Measurements from ENCODE around the gene RAB13.

RAB13 gene

GRCh38 chr1:153954826-153955225 lies 31.3 kb downstream of the RAB13 start:
- DNase-seq, result no peak

GRCh38 chr1:153953859-153954365 lies 32.2 kb downstream of the RAB13 start:
- no peak for DNase-seq

- DNase-seq, result no peak
Measured at GRCh38 chr1:153951801-153952200, 34.3 kb downstream of the RAB13 start.

- DNase-seq, result no peak
Measured at GRCh38 chr1:153951183-153951582, 35.0 kb downstream of the RAB13 start.

GRCh38 chr1:153946622-153947241 lies 39.4 kb downstream of the RAB13 start, which contains the start of gene DENND4B:
Gene DENND4B, minus strand, starts transcription at chr1:153946718. Its CDS starts 2,344 bp downstream, at chr1:153944374.
- DNase-seq, result peak; percentile 71

GRCh38 chr1:153945795-153946621 lies 40.1 kb downstream of the RAB13 start:
- DNase-seq, result peak; percentile 78

GRCh38 chr1:153945131-153945794 lies 40.9 kb downstream of the RAB13 start:
- DNase-seq, result peak; percentile 85

GRCh38 chr1:153944827-153945117 lies 41.4 kb downstream of the RAB13 start:
- no peak for DNase-seq

GRCh38 chr1:153944005-153944826 lies 41.9 kb downstream of the RAB13 start:
- DNase-seq, result peak; percentile 27

- DNase-seq, result no peak
Measured at GRCh38 chr1:153942766-153943549, 43.2 kb downstream of the RAB13 start.

- DNase-seq, result no peak
Measured at GRCh38 chr1:153941826-153942725, 44.1 kb downstream of the RAB13 start.

GRCh38 chr1:153940756-153941155 lies 45.4 kb downstream of the RAB13 start:
- DNase-seq, result no peak

- DNase-seq, result no peak
Measured at GRCh38 chr1:153939476-153939875, 46.7 kb downstream of the RAB13 start.

- no peak for DNase-seq
Measured at GRCh38 chr1:153938996-153939395, 47.1 kb downstream of the RAB13 start.

GRCh38 chr1:153937331-153937730 lies 48.8 kb downstream of the RAB13 start:
- DNase-seq, result no peak

- no peak for DNase-seq
Measured at GRCh38 chr1:153936011-153936802, 49.9 kb downstream of the RAB13 start.

- no peak for DNase-seq
Measured at GRCh38 chr1:153934746-153935145, 51.4 kb downstream of the RAB13 start.

- no peak for DNase-seq
Measured at GRCh38 chr1:153933955-153934354, 52.2 kb downstream of the RAB13 start.

- DNase-seq, result no peak
Measured at GRCh38 chr1:153933430-153933829, 52.7 kb downstream of the RAB13 start.
